ENCODE measurements around the gene PRRC2C.
"Not testable (repeated sequence)": the region's sequence is repeated elsewhere in the genome, so short reads cannot be mapped to it uniquely, and the experiment has no call there.

The PRRC2C gene

GRCh38 chr1:171600862-171601261 lies 115.5 kb downstream of the PRRC2C start:
- in situ Hi-C loops (cut with HindIII; ENCODE audit: low pct_unique_long_range_greater_than_20kb, low sequenced_read_pairs), result no loop called here
- DNase-seq (ENCODE audit: low read depth in 1 of 2, low spot score in 1 of 2), result no peak
- TF ChIP-seq JUND (IDR thresholded peaks at IDR 0.05; ENCODE audit: low read depth), result no peak

- in situ Hi-C loops (cut with HindIII; ENCODE audit: low pct_unique_long_range_greater_than_20kb, low sequenced_read_pairs); DNase-seq (ENCODE audit: low read depth in 1 of 2, low spot score in 1 of 2): not testable (repeated sequence)
Measured at GRCh38 chr1:171603042-171603441, 117.7 kb downstream of the PRRC2C start.

GRCh38 chr1:171606402-171606941 lies 121.1 kb downstream of the PRRC2C start:
- DNase-seq (ENCODE audit: low read depth in 1 of 2, low spot score in 1 of 2), result no peak
- in situ Hi-C loops (cut with HindIII; ENCODE audit: low pct_unique_long_range_greater_than_20kb, low sequenced_read_pairs), result no loop called here
- TF ChIP-seq JUND (IDR thresholded peaks at IDR 0.05; ENCODE audit: low read depth), result no peak

- no peak for DNase-seq (ENCODE audit: low read depth in 1 of 2, low spot score in 1 of 2)
- no peak for TF ChIP-seq JUND (IDR thresholded peaks at IDR 0.05; ENCODE audit: low read depth)
- in situ Hi-C loops (cut with HindIII; ENCODE audit: low pct_unique_long_range_greater_than_20kb, low sequenced_read_pairs), result no loop called here
Measured at GRCh38 chr1:171610385-171610784, 125.1 kb downstream of the PRRC2C start.

GRCh38 chr1:171611306-171611705 lies 126.0 kb downstream of the PRRC2C start:
- in situ Hi-C loops (cut with HindIII; ENCODE audit: low pct_unique_long_range_greater_than_20kb, low sequenced_read_pairs), result no loop called here
- no peak for DNase-seq (ENCODE audit: low read depth in 1 of 2, low spot score in 1 of 2)
- TF ChIP-seq JUND (IDR thresholded peaks at IDR 0.05; ENCODE audit: low read depth), result no peak

- no peak for DNase-seq (ENCODE audit: low read depth in 1 of 2, low spot score in 1 of 2)
- in situ Hi-C loops (cut with HindIII; ENCODE audit: low pct_unique_long_range_greater_than_20kb, low sequenced_read_pairs), result no loop called here
- TF ChIP-seq JUND (IDR thresholded peaks at IDR 0.05; ENCODE audit: low read depth), result no peak
Measured at GRCh38 chr1:171613282-171613681, 128.0 kb downstream of the PRRC2C start.

- DNase-seq (ENCODE audit: low read depth in 1 of 2, low spot score in 1 of 2); in situ Hi-C loops (cut with HindIII; ENCODE audit: low pct_unique_long_range_greater_than_20kb, low sequenced_read_pairs): not testable (repeated sequence)
Measured at GRCh38 chr1:171615122-171615906, 130.0 kb downstream of the PRRC2C start.

GRCh38 chr1:171616586-171616985 lies 131.3 kb downstream of the PRRC2C start:
- in situ Hi-C loops (cut with HindIII; ENCODE audit: low pct_unique_long_range_greater_than_20kb, low sequenced_read_pairs), result no loop called here
- no peak for DNase-seq (ENCODE audit: low read depth in 1 of 2, low spot score in 1 of 2)
- TF ChIP-seq JUND (IDR thresholded peaks at IDR 0.05; ENCODE audit: low read depth), result no peak

GRCh38 chr1:171622152-171622462 lies 136.8 kb downstream of the PRRC2C start, which contains the start of gene MYOCOS:
Gene MYOCOS, plus strand, starts transcription at chr1:171622243. Its CDS starts 1,641 bp downstream, at chr1:171623884.
- in situ Hi-C loops (cut with HindIII; ENCODE audit: low pct_unique_long_range_greater_than_20kb, low sequenced_read_pairs), result no loop called here
- DNase-seq (ENCODE audit: low read depth in 1 of 2, low spot score in 1 of 2), result no peak
- TF ChIP-seq JUND (IDR thresholded peaks at IDR 0.05; ENCODE audit: low read depth), result no peak

- no peak for DNase-seq (ENCODE audit: low read depth in 1 of 2, low spot score in 1 of 2)
- in situ Hi-C loops (cut with HindIII; ENCODE audit: low pct_unique_long_range_greater_than_20kb, low sequenced_read_pairs), result no loop called here
- no peak for TF ChIP-seq JUND (IDR thresholded peaks at IDR 0.05; ENCODE audit: low read depth)
Measured at GRCh38 chr1:171623651-171624331, 138.5 kb downstream of the PRRC2C start.

- DNase-seq (ENCODE audit: low read depth in 1 of 2, low spot score in 1 of 2), result no peak
- in situ Hi-C loops (cut with HindIII; ENCODE audit: low pct_unique_long_range_greater_than_20kb, low sequenced_read_pairs), result no loop called here
- no peak for TF ChIP-seq JUND (IDR thresholded peaks at IDR 0.05; ENCODE audit: low read depth)
Measured at GRCh38 chr1:171625225-171625624, 139.9 kb downstream of the PRRC2C start.

GRCh38 chr1:171627020-171627419 lies 141.7 kb downstream of the PRRC2C start:
- DNase-seq (ENCODE audit: low read depth in 1 of 2, low spot score in 1 of 2), result no peak
- TF ChIP-seq JUND (IDR thresholded peaks at IDR 0.05; ENCODE audit: low read depth), result no peak
- in situ Hi-C loops (cut with HindIII; ENCODE audit: low pct_unique_long_range_greater_than_20kb, low sequenced_read_pairs), result no loop called here

GRCh38 chr1:171628225-171628624 lies 142.9 kb downstream of the PRRC2C start:
- no peak for TF ChIP-seq JUND (IDR thresholded peaks at IDR 0.05; ENCODE audit: low read depth)
- no peak for DNase-seq (ENCODE audit: low read depth in 1 of 2, low spot score in 1 of 2)
- in situ Hi-C loops (cut with HindIII; ENCODE audit: low pct_unique_long_range_greater_than_20kb, low sequenced_read_pairs), result no loop called here
